Progenitor cell of endocrine pancreas (in vitro differentiated cells): ENCODE measurements around the gene HM13. TPM values are rescaled to one million over a fixed set of nuclear protein-coding genes. Genes with fewer than 3 reads are reported as not detected.
"Not testable (repeated sequence)": the region's sequence is repeated elsewhere in the genome, so short reads cannot be mapped to it uniquely, and the experiment has no call there.

Experiments
- DNase-seq: peaks from one replicate; pipeline ENCODE4 v3.0.0; 2021; ENCODE audit warnings: low spot score; ENCODE audit not compliant: unreplicated experiment
- H3K27ac Mint-ChIP-seq: 2 replicates; pipeline ENCODE4 v1.8.0; 2021; ENCODE audit warnings: mild to moderate bottlenecking, moderate library complexity, mixed read lengths
- H3K27me3 Mint-ChIP-seq: 2 replicates; pipeline ENCODE4 v1.8.0; 2021; ENCODE audit warnings: mixed read lengths
- H3K36me3 Mint-ChIP-seq: 2 replicates; pipeline ENCODE4 v1.8.0; 2022; ENCODE audit warnings: mixed read lengths; ENCODE audit not compliant: insufficient read depth
- H3K4me1 Mint-ChIP-seq: 2 replicates; pipeline ENCODE4 v1.8.0; 2021; ENCODE audit warnings: low read depth, mixed read lengths
- H3K4me3 Mint-ChIP-seq: 2 replicates; pipeline ENCODE4 v1.8.0; 2021; ENCODE audit warnings: low read depth, mild to moderate bottlenecking, moderate library complexity, mixed read lengths
- H3K9me3 Mint-ChIP-seq: 2 replicates; pipeline ENCODE4 v1.8.0; 2021; ENCODE audit warnings: low read depth, mixed read lengths
- CTCF ChIP-seq: fragments of 200-600 bp; sonication (generic); IDR thresholded peaks from one replicate; pipeline ENCODE4 v1.5.0; 2021; ENCODE audit warnings: antibody characterized with exemption, mild to moderate bottlenecking; ENCODE audit not compliant: unreplicated experiment
- microRNA-seq: library from miRNA; unstranded; fragments of <30 nt; microRNA quantifications from one replicate; pipeline ENCODE4 v1.1.0, GENCODE V29; 2020; ENCODE audit warnings: borderline number of aligned reads; ENCODE audit not compliant: unreplicated experiment
- total RNA-seq: library from RNA; stranded (reverse); gene quantifications from 2 replicates; pipeline ENCODE4 v1.2.1, GENCODE V29; 2021

HM13 gene
- total RNA-seq, 1 donor from 2014 or later: 217 TPM

- Mint-ChIP-seq H3K27me3 (no peaks in the 10 kb centered on the region), H3K27ac (peak overlapping the region; percentile 99), H3K36me3 (peaks cover 12% of the 10 kb centered on the region), H3K4me3 (peak overlapping the region; percentile 92), H3K4me1 (peaks cover 52% of the 10 kb centered on the region), H3K9me3 (no peaks in the 10 kb centered on the region)
- no peak for DNase-seq
- TF ChIP-seq CTCF: no peak
These were observed 93.5 kb downstream of the HM13 start for GRCh38 chr20:31607640-31608250.

GRCh38 chr20:31608251-31608945, 94.2 kb downstream of the HM13 start:
- Mint-ChIP-seq H3K27me3 (no peaks in the 10 kb centered on the region), H3K9me3 (no peaks in the 10 kb centered on the region), H3K27ac (peak overlapping the region; percentile 99), H3K36me3 (peaks cover 12% of the 10 kb centered on the region), H3K4me1 (peaks cover 49% of the 10 kb centered on the region), H3K4me3 (peak overlapping the region; percentile 92)
- no peak for TF ChIP-seq CTCF
- DNase-seq: peak; percentile 98

GRCh38 chr20:31612271-31612640, 98.0 kb downstream of the HM13 start:
- H3K27ac Mint-ChIP-seq: peak overlapping the region; percentile 94
- not testable (repeated sequence) for H3K4me3 Mint-ChIP-seq

GRCh38 chr20:31615416-31615815, 101.2 kb downstream of the HM13 start:
- H3K27ac Mint-ChIP-seq: no peak overlapping the region
- no peak for TF ChIP-seq CTCF
- H3K36me3 Mint-ChIP-seq: no peaks in the 10 kb centered on the region
- no peak overlapping the region for H3K4me3 Mint-ChIP-seq
- H3K9me3 Mint-ChIP-seq: no peaks in the 10 kb centered on the region
- no peaks in the 10 kb centered on the region for H3K27me3 Mint-ChIP-seq
- H3K4me1 Mint-ChIP-seq: peaks cover 13% of the 10 kb centered on the region
- DNase-seq: no peak

More at GRCh38 chr20:31612271-31612640, 98.0 kb downstream of the HM13 start:
- H3K9me3 Mint-ChIP-seq, DNase-seq, H3K36me3 Mint-ChIP-seq, H3K27me3 Mint-ChIP-seq: not testable (repeated sequence)
- peaks cover 31% of the 10 kb centered on the region for H3K4me1 Mint-ChIP-seq

GRCh38 chr20:31617432-31618104, 103.3 kb downstream of the HM13 start:
- Mint-ChIP-seq H3K27ac (no peak overlapping the region), H3K36me3 (no peaks in the 10 kb centered on the region), H3K9me3 (no peaks in the 10 kb centered on the region), H3K4me1 (peaks cover 2% of the 10 kb centered on the region), H3K4me3 (no peak overlapping the region), H3K27me3 (no peaks in the 10 kb centered on the region)
- no peak for DNase-seq
- TF ChIP-seq CTCF: no peak

Small RNA genes within 50 kb of the gene (microRNA-seq; reads per million reads assigned to microRNA genes)
- gene MIR3193: not detected

Other genes starting within 250 kb of the HM13 start
- not detected in 2 replicates for gene DEFB116, start 205.9 kb upstream of the HM13 start, total RNA-seq
- gene DEFB118, start 145.8 kb upstream of the HM13 start, total RNA-seq: not detected in 2 replicates
- gene DEFB119, start 123.9 kb upstream of the HM13 start, total RNA-seq: not detected in 2 replicates
- not detected in 2 replicates for gene DEFB121, start 108.2 kb upstream of the HM13 start, total RNA-seq
- gene DEFB123, start 73.8 kb upstream of the HM13 start, total RNA-seq: not detected in 2 replicates
- not detected in 2 replicates for gene DEFB124, start 39.3 kb upstream of the HM13 start, total RNA-seq
- not detected in 2 replicates for gene REM1, start 39.2 kb upstream of the HM13 start, total RNA-seq
- 322 and 326 TPM in 2 replicates for gene ID1, start 90.8 kb downstream of the HM13 start, total RNA-seq
- gene COX4I2, start 123.5 kb downstream of the HM13 start, total RNA-seq: not detected in 2 replicates
- gene BCL2L1, start 208.4 kb downstream of the HM13 start, total RNA-seq: 130 and 136 TPM in 2 replicates
- gene TPX2, start 224.8 kb downstream of the HM13 start, total RNA-seq: 71.9 and 77.0 TPM in 2 replicates